Neural cell (in vitro differentiated cells): ENCODE data around the gene MYPOP. TPM values are rescaled to one million over a fixed set of nuclear protein-coding genes. Genes with fewer than 3 reads are reported as not detected.

ENCODE experiments used
- H2AFZ ChIP-seq: fragments of 200-600, 300-800 bp; sonication (generic), shearing (Covaris generic); 2 replicates; pipeline ENCODE4 v1.6.0; 2014; ENCODE audit warnings: low read depth, mild to moderate bottlenecking, antibody characterized with exemption, low read length, moderate library complexity
- H3F3A ChIP-seq: fragments of 200-600 bp; shearing (Covaris generic); 2 replicates; pipeline ENCODE4 v1.6.1; 2016; ENCODE audit warnings: mild to moderate bottlenecking, moderate library complexity, mixed read lengths, antibody characterized with exemption, low read length; ENCODE audit not compliant: insufficient read depth, poor library complexity, severe bottlenecking
- H3K27ac ChIP-seq: fragments of 200-600, 300-800 bp; sonication (generic), shearing (Covaris generic); 2 replicates; pipeline ENCODE4 v1.5.1; 2014; ENCODE audit warnings: mild to moderate bottlenecking, low read length, moderate library complexity
- H3K27me3 ChIP-seq: fragments of 300-800, 200-600 bp; sonication (generic), shearing (Covaris generic); 2 replicates; pipeline ENCODE4 v1.6.0; 2014; ENCODE audit warnings: mild to moderate bottlenecking, low read depth, low read length, moderate library complexity; ENCODE audit not compliant: insufficient read depth
- H3K36me3 ChIP-seq: fragments of 300-800, 200-600 bp; sonication (generic), shearing (Covaris generic); 2 replicates; pipeline ENCODE4 v1.5.1; 2014; ENCODE audit warnings: mild to moderate bottlenecking, antibody characterized with exemption, low read length, moderate library complexity; ENCODE audit not compliant: insufficient read depth
- H3K4me2 ChIP-seq: fragments of 300-800, 200-600 bp; sonication (generic), shearing (Covaris generic); 2 replicates; pipeline ENCODE4 v1.6.0; 2014; ENCODE audit warnings: mild to moderate bottlenecking, low read length
- H3K4me3 ChIP-seq: fragments of 300-800, 200-600 bp; sonication (generic), shearing (Covaris generic); 2 replicates; pipeline ENCODE4 v1.5.1; 2014; ENCODE audit warnings: mild to moderate bottlenecking, low read length, moderate library complexity
- H3K79me2 ChIP-seq: fragments of 200-600 bp; shearing (Covaris generic); replicated peaks from 2 replicates; pipeline ENCODE4 v1.6.0; 2014; ENCODE audit warnings: mild to moderate bottlenecking, low read length, moderate library complexity; ENCODE audit not compliant: insufficient read depth
- H3K9ac ChIP-seq: fragments of 300-800, 200-600 bp; sonication (generic), shearing (Covaris generic); 2 replicates; pipeline ENCODE4 v1.6.1; 2016; ENCODE audit warnings: mild to moderate bottlenecking, low read length, mixed read lengths
- H3K9me2 ChIP-seq: fragments of 200-600 bp; shearing (Covaris generic); 2 replicates; pipeline ENCODE4 v1.6.1; 2016; ENCODE audit warnings: mild to moderate bottlenecking, low read length, mixed read lengths; ENCODE audit not compliant: insufficient read depth
- H3K9me3 ChIP-seq: fragments of 200-600, 300-800 bp; sonication (generic), shearing (Covaris generic); 2 replicates; pipeline ENCODE4 v1.6.1; 2016; ENCODE audit warnings: mild to moderate bottlenecking, mixed run types, low read length, moderate library complexity, mixed read lengths
- H4K20me1 ChIP-seq: fragments of 200-600 bp; shearing (Covaris generic); 2 replicates; pipeline ENCODE4 v1.6.1; 2016; ENCODE audit warnings: mild to moderate bottlenecking, mixed run types; ENCODE audit not compliant: insufficient read depth
- EP300 ChIP-seq: fragments of 450-650 bp; conservative IDR thresholded peaks from 2 replicates; pipeline ENCODE4 v1.6.1; 2014; ENCODE audit warnings: antibody characterized with exemption, mild to moderate bottlenecking, moderate library complexity; ENCODE audit not compliant: poor library complexity, severe bottlenecking
- EZH2 ChIP-seq: fragments of 200-600, 300-800 bp; shearing (Covaris generic), sonication (generic); IDR thresholded peaks from 2 replicates; pipeline ENCODE4 v1.6.1; 2014; ENCODE audit warnings: antibody characterized with exemption, low read length, borderline replicate concordance, mild to moderate bottlenecking; ENCODE audit not compliant: insufficient read depth, poor library complexity, severe bottlenecking
- MXI1 ChIP-seq: fragments of 450-650 bp; conservative IDR thresholded peaks from 2 replicates; pipeline ENCODE4 v1.6.1; 2014; ENCODE audit warnings: antibody characterized with exemption, mild to moderate bottlenecking; ENCODE audit not compliant: poor library complexity, severe bottlenecking
- POLR2AphosphoS5 ChIP-seq: IDR thresholded peaks from 2 replicates; pipeline ENCODE4 v1.6.1; 2012
- RAD21 ChIP-seq: fragments of 450-650 bp; conservative IDR thresholded peaks from 2 replicates; pipeline ENCODE4 v1.6.1; 2014; ENCODE audit warnings: antibody characterized with exemption, mild to moderate bottlenecking, moderate library complexity
- SMC3 ChIP-seq: fragments of 450-650 bp; conservative IDR thresholded peaks from 2 replicates; pipeline ENCODE4 v1.6.1; 2014; ENCODE audit warnings: antibody characterized with exemption, mild to moderate bottlenecking, moderate library complexity; ENCODE audit not compliant: poor library complexity
- TAF1 ChIP-seq: IDR thresholded peaks from 2 replicates; pipeline ENCODE4 v1.6.1; 2012; ENCODE audit warnings: low read depth
- polyA plus RNA-seq: library from polyadenylated mRNA; depleted of rRNA; stranded (reverse); fragments of >200 nt; gene quantifications from 2 replicates; pipeline ENCODE4 v1.2.3, GENCODE V29; 2014
- TF ChIP-seq, protein P1 (sequence below): IDR thresholded peaks from 2 replicates; pipeline ENCODE4 v1.6.1; 2012; ENCODE audit warnings: borderline replicate concordance
- TF ChIP-seq, protein P2 (sequence below): fragments of 450-650 bp; IDR thresholded peaks from 2 replicates; pipeline ENCODE4 v1.5.1; 2014; ENCODE audit warnings: antibody characterized with exemption, mild to moderate bottlenecking, moderate library complexity; ENCODE audit not compliant: poor library complexity, severe bottlenecking

The MYPOP gene
- polyA plus RNA-seq, 1 donor from 2014 or later, result 0.90 TPM

DNA sequence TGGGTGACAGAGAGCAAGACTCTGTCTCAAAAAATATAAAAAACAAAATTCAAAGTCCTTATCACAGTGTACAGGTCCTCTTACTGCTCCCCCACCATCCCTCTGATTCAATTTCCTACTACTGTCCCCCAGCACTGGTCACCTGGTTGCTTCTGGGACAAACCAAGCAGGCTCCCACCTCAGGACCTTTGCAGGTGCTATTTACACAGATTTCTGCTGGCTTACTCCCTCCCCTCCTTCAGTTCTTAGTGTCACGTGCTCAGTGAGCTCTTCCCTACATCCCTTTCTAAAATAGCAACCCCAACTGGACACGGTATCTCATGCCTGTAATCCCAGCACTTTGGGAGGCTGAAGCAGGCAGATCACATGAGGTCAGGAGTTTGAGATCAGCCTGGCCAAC lies 22.4 kb downstream of the MYPOP start:
- TF ChIP-seq SMC3 (no peak), TAF1 (no peak), EP300 (no peak), MXI1 (no peak), RAD21 (no peak), POLR2AphosphoS5 (no peak), EZH2 (no peak)
- TF ChIP-seq, protein P1, sequence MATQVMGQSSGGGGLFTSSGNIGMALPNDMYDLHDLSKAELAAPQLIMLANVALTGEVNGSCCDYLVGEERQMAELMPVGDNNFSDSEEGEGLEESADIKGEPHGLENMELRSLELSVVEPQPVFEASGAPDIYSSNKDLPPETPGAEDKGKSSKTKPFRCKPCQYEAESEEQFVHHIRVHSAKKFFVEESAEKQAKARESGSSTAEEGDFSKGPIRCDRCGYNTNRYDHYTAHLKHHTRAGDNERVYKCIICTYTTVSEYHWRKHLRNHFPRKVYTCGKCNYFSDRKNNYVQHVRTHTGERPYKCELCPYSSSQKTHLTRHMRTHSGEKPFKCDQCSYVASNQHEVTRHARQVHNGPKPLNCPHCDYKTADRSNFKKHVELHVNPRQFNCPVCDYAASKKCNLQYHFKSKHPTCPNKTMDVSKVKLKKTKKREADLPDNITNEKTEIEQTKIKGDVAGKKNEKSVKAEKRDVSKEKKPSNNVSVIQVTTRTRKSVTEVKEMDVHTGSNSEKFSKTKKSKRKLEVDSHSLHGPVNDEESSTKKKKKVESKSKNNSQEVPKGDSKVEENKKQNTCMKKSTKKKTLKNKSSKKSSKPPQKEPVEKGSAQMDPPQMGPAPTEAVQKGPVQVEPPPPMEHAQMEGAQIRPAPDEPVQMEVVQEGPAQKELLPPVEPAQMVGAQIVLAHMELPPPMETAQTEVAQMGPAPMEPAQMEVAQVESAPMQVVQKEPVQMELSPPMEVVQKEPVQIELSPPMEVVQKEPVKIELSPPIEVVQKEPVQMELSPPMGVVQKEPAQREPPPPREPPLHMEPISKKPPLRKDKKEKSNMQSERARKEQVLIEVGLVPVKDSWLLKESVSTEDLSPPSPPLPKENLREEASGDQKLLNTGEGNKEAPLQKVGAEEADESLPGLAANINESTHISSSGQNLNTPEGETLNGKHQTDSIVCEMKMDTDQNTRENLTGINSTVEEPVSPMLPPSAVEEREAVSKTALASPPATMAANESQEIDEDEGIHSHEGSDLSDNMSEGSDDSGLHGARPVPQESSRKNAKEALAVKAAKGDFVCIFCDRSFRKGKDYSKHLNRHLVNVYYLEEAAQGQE, result no peak
- TF ChIP-seq, protein P2, sequence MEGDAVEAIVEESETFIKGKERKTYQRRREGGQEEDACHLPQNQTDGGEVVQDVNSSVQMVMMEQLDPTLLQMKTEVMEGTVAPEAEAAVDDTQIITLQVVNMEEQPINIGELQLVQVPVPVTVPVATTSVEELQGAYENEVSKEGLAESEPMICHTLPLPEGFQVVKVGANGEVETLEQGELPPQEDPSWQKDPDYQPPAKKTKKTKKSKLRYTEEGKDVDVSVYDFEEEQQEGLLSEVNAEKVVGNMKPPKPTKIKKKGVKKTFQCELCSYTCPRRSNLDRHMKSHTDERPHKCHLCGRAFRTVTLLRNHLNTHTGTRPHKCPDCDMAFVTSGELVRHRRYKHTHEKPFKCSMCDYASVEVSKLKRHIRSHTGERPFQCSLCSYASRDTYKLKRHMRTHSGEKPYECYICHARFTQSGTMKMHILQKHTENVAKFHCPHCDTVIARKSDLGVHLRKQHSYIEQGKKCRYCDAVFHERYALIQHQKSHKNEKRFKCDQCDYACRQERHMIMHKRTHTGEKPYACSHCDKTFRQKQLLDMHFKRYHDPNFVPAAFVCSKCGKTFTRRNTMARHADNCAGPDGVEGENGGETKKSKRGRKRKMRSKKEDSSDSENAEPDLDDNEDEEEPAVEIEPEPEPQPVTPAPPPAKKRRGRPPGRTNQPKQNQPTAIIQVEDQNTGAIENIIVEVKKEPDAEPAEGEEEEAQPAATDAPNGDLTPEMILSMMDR, result no peak
- Histone ChIP-seq H3K27ac (no peak overlapping the region), H3K9me3 (no peaks in the 10 kb centered on the region), H3F3A (no peaks in the 10 kb centered on the region), H3K4me2 (no peak overlapping the region), H3K9me2 (no peaks in the 10 kb centered on the region), H3K79me2 (peaks cover 4% of the 10 kb centered on the region), H3K27me3 (no peaks in the 10 kb centered on the region), H2AFZ (no peak overlapping the region), H3K4me3 (no peak overlapping the region), H3K9ac (no peak overlapping the region), H4K20me1 (peaks cover 10% of the 10 kb centered on the region), H3K36me3 (no peaks in the 10 kb centered on the region)

- Histone ChIP-seq H3K79me2 (no peaks in the 10 kb centered on the region), H3K27me3 (no peaks in the 10 kb centered on the region), H3K4me3 (no peak overlapping the region), H4K20me1 (peaks cover 10% of the 10 kb centered on the region), H3K4me2 (no peak overlapping the region), H2AFZ (no peak overlapping the region), H3K27ac (no peak overlapping the region), H3K9ac (no peak overlapping the region), H3F3A (no peaks in the 10 kb centered on the region), H3K9me2 (no peaks in the 10 kb centered on the region), H3K9me3 (no peaks in the 10 kb centered on the region), H3K36me3 (no peaks in the 10 kb centered on the region)
- TF ChIP-seq, protein P1, result no peak
- TF ChIP-seq TAF1 (no peak), POLR2AphosphoS5 (no peak), MXI1 (no peak), SMC3 (no peak), RAD21 (no peak), EP300 (no peak), EZH2 (no peak)
- TF ChIP-seq, protein P2, result no peak
Observed at GRCh38 chr19:45879055-45879454, 23.4 kb downstream of the MYPOP start.
